ENCODE measurements around the gene CHEK1.
"Not testable (repeated sequence)": the region's sequence is repeated elsewhere in the genome, so short reads cannot be mapped to it uniquely, and the experiment has no call there.

Gene CHEK1

DNA sequence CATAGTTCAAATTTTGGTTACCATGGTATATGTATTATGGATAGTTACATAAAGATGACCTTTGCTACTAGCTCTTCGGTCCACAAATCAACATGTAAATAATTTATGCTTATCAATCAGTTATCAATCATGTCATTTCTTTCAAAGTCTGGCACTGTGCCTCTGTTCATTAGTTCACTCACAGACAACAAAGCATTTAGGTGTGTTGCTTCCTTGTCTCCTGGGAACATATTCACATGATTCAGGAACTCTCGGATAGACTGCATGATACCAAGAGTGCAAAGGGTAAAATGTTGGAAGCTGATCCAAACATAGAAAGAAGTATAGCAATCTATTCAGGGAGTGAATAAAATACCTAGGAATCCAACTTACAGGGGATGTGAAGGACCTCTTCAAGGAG, 70.0 kb downstream of the CHEK1 start:
- no peaks in the 10 kb centered on the region for H3K4me1 Mint-ChIP-seq (ENCODE audit: low read depth)

DNA sequence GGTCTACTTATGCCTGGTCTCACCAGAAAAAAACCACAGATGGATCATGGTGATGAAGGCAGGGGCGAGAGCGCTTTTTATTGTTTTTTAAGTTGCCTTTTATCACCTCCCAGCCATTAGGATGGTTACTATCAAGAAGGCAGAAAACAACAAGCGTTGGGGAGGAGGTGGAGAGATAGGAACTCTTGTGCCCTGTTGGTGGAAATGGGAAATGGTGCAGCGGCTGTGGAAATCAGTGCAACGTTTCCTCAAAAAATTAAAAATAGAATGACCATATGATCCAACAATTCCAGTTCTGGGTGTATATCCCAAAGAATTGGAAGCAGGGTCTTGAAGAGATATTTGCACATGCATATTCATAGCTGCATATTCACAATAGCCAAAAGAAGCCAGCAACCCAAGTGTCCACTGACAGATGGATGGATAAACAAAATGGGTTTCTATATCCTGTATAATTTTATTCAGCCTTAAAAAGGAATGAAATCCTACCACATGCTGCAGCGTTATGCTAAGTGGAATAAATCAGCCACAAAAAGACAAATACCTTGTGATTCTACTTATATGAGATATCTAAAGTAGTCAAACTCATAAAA, 76.2 kb downstream of the CHEK1 start:
- Mint-ChIP-seq H3K27ac (no peak overlapping the region), H3K36me3 (ENCODE audit: low read depth) (no peaks in the 10 kb centered on the region), H3K4me3 (no peak overlapping the region), H3K9me3 (no peaks in the 10 kb centered on the region), H3K27me3 (peaks cover 31% of the 10 kb centered on the region), H3K4me1 (ENCODE audit: low read depth) (no peaks in the 10 kb centered on the region)
- DNase-seq = no peak

More for the DNA sequence above, 70.0 kb downstream of the CHEK1 start:
- Mint-ChIP-seq H3K36me3 (ENCODE audit: low read depth) (no peaks in the 10 kb centered on the region), H3K9me3 (no peaks in the 10 kb centered on the region), H3K27me3 (peaks cover 15% of the 10 kb centered on the region), H3K4me3 (no peak overlapping the region), H3K27ac (no peak overlapping the region)
- no peak for DNase-seq

DNA sequence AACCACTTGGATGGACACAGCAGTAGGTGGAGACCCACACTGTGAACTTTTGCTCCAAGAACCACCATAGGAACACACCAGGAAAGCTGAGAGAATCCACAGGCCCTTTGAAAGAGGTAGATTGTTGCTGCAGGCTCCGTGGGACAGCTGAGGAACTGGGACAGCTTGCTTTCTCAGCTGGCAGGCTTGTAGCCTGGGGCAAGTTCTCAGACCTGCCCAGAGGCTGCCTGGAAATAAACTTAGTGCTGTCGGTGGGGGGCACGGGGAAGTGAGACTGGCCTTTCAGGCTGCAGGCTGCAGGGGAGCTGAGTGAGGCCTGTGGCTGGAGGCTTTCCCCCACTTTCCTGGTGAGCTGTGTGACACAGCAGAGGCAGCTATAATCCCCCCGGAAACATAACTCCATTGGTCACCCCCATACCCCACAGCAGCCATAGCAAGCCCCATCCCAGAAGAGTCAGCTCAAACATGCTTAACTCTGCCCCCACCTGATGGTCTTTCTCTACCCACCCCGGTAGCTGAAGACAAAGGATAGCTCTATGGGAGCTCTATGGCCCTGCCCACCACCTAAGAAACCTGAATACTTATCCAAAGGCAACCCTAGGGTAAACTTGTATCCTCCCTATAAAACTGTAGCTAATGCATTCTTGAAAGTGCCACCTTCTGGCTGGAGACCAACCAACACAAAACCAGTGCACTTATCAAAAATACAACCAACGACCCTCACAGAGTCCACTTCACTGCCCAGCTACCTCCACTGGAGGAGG, 77.1 kb downstream of the CHEK1 start:
- no peak for DNase-seq
- H3K4me3 Mint-ChIP-seq = no peak overlapping the region
- H3K9me3 Mint-ChIP-seq = no peaks in the 10 kb centered on the region
- H3K36me3 Mint-ChIP-seq (ENCODE audit: low read depth) = no peaks in the 10 kb centered on the region
- H3K27ac Mint-ChIP-seq = no peak overlapping the region
- no peaks in the 10 kb centered on the region for H3K4me1 Mint-ChIP-seq (ENCODE audit: low read depth)
- peaks cover 35% of the 10 kb centered on the region for H3K27me3 Mint-ChIP-seq

DNA sequence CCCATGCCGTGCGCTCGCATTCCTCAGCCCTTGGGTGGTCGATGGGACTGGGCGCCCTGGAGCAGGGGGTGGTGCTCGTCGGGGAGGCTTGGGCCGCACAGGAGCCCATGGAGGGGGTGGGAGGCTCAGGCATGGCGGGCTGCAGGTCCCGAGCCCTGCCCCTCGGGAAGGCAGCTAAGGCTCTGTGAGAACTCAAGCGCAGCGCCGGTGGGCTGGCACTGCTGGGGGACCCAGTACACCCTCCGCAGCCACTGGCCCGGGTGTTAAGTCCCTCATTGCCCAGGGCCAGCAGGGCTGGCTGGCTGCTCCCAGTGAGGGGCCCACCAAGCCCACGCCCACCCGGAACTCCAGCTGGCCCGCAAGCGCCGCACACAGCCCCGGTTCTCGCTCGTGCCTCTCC, 79.7 kb downstream of the CHEK1 start:
- not testable (repeated sequence) for H3K4me3 Mint-ChIP-seq; H3K27ac Mint-ChIP-seq; H3K36me3 Mint-ChIP-seq (ENCODE audit: low read depth); DNase-seq; H3K9me3 Mint-ChIP-seq; H3K4me1 Mint-ChIP-seq (ENCODE audit: low read depth)
- peaks cover 27% of the 10 kb centered on the region for H3K27me3 Mint-ChIP-seq

DNA sequence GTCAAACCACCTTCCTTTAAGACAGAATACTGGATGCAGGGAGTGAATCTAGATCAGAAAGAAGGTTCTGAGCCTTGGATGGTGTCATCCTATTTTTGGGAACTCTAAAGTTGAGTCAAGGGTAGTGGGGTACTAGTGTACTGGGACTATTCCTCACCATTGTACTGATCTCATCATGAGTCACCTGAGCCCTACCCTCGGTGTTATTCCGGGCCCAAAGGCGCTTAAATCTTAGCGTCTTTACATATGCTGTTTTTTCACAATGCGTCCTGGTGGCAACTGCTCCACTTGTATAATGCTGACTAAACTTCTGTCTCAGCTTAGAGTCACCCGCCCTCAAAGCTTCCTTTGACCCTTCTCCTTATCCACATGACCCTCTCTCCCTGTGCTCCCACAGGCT, 95.8 kb downstream of the CHEK1 start:
- H3K4me3 Mint-ChIP-seq = no peak overlapping the region
- no peaks in the 10 kb centered on the region for H3K36me3 Mint-ChIP-seq (ENCODE audit: low read depth)
- peaks cover 21% of the 10 kb centered on the region for H3K27me3 Mint-ChIP-seq
- H3K4me1 Mint-ChIP-seq (ENCODE audit: low read depth) = no peaks in the 10 kb centered on the region
- no peak for DNase-seq
- no peaks in the 10 kb centered on the region for H3K9me3 Mint-ChIP-seq
- H3K27ac Mint-ChIP-seq = no peak overlapping the region

DNA sequence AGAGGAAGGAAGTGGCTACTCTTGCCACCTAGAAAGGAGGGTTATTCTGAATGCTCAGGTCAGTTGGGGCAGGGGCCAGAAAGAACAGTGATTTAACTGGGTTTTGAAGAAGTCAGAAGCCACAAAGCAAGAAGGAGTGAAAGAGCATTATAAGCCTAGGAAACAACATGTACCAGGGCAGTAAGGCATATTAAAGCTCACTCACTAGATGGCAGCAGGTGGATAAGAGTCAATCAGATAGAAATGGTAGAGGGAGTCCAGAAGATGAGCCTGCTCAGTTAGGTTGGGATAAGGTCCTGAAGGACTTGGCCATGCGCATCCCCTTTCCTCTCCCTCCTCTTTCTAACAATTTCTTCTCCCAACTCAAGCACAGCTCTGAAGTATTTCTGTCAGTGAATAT, 99.2 kb downstream of the CHEK1 start:
- Mint-ChIP-seq H3K9me3 (no peaks in the 10 kb centered on the region), H3K36me3 (ENCODE audit: low read depth) (no peaks in the 10 kb centered on the region)
- DNase-seq = no peak

More for the DNA sequence above, 99.2 kb downstream of the CHEK1 start:
- Mint-ChIP-seq H3K4me1 (ENCODE audit: low read depth) (no peaks in the 10 kb centered on the region), H3K27ac (no peak overlapping the region), H3K27me3 (peaks cover 23% of the 10 kb centered on the region), H3K4me3 (no peak overlapping the region)

All from activated T-cell treated with anti-CD3 and anti-CD28 coated beads, Interleukin-2, amount 50 U/mL, for 24 hours (primary cell).